H1 (cell line): Measurements from ENCODE around the gene TMC6. TPM values are rescaled to one million over a fixed set of nuclear protein-coding genes. Genes with fewer than 3 reads are reported as not detected.

Experiments used
- CTCF ChIA-PET: fragments of 300-600 bp; sonication (Branson Sonifier 250); formaldehyde crosslinking; loops from one replicate; lab custom pipeline; 2021; ENCODE audit not compliant: partially characterized antibody; lab: Charles Lee
- POLR2A ChIA-PET: fragments of 300-600 bp; sonication (Branson Sonifier 250); formaldehyde crosslinking; loops from one replicate; lab custom pipeline; 2021; ENCODE audit warnings: inconsistent platforms; ENCODE audit not compliant: partially characterized antibody; lab: Charles Lee
- DNase-seq, 2 experiments: peaks; one replicate each; pipeline versions ENCODE4 v3.0.0 to v3.0.0-alpha.2; 2010 to 2022; ENCODE audit warnings: low spot score in 2 of 2, low read depth in 1 of 2, mixed read lengths in 1 of 2
- FAIRE-seq: peaks from 2 replicates; lab custom pipeline; 2011; peaks lifted over from hg19 to GRCh38; lab: Jason Lieb, UNC
- H2AFZ ChIP-seq: 2 replicates; pipeline ENCODE4 v1.8.1; 2012; ENCODE audit warnings: low read length, inconsistent platforms
- H2AK5ac ChIP-seq: 2 replicates; pipeline ENCODE4 v1.6.1; 2013; ENCODE audit warnings: low read depth, low read length
- H2BK120ac ChIP-seq: replicated peaks from 2 replicates; pipeline ENCODE3; 2013; ENCODE audit warnings: low read depth, low read length, inconsistent platforms
- H2BK12ac ChIP-seq: 2 replicates; pipeline ENCODE4 v1.6.1; 2013; ENCODE audit warnings: low read depth, low read length
- H2BK15ac ChIP-seq: 2 replicates; pipeline ENCODE4 v1.6.1; 2013; ENCODE audit warnings: low read length
- H2BK20ac ChIP-seq: 2 replicates; pipeline ENCODE4 v1.6.1; 2013; ENCODE audit warnings: low read length
- H2BK5ac ChIP-seq: 2 replicates; pipeline ENCODE4 v1.6.1; 2013; ENCODE audit warnings: low read depth, low read length
- H3K14ac ChIP-seq: 2 replicates; pipeline ENCODE4 v1.6.1; 2013; ENCODE audit warnings: inconsistent platforms; ENCODE audit not compliant: insufficient read length
- H3K18ac ChIP-seq: 2 replicates; pipeline ENCODE4 v1.6.1; 2013; ENCODE audit warnings: low read length; ENCODE audit errors: extremely low read depth
- H3K23ac ChIP-seq: 2 replicates; pipeline ENCODE4 v1.6.1; 2013; ENCODE audit warnings: inconsistent platforms; ENCODE audit not compliant: insufficient read length
- H3K23me2 ChIP-seq: 2 replicates; pipeline ENCODE4 v1.6.1; 2013; ENCODE audit warnings: low read depth, low read length
- H3K27ac ChIP-seq: 2 replicates; pipeline ENCODE4 v1.6.1; 2011; ENCODE audit warnings: low read depth, low read length, inconsistent platforms
- H3K27me3 ChIP-seq, 4 experiments: replicated peaks in 1 of 4; 1 replicate in 1 of 4; 2 replicates in 3 of 4; pipeline versions ENCODE4 v1.6.1 to v1.8.1; 2011 to 2013; ENCODE audit warnings: low read length in 3 of 4, mild to moderate bottlenecking in 3 of 4, inconsistent platforms in 2 of 4, mixed read lengths in 2 of 4, moderate library complexity in 1 of 4; ENCODE audit not compliant: control insufficient read depth in 3 of 4, insufficient read depth in 3 of 4; ENCODE audit errors: extremely low read depth in 1 of 4
- H3K36me3 ChIP-seq, 4 experiments: 2 replicates each; pipeline versions ENCODE4 v1.6.1 to v1.8.1; 2011 to 2013; ENCODE audit warnings: mild to moderate bottlenecking in 4 of 4, low read length in 3 of 4, moderate library complexity in 2 of 4, control low read depth in 1 of 4, inconsistent platforms in 1 of 4; ENCODE audit not compliant: insufficient read depth in 4 of 4, control insufficient read depth in 2 of 4
- H3K4ac ChIP-seq: replicated peaks from 2 replicates; pipeline ENCODE3; 2013; ENCODE audit warnings: low read length, low read depth, mixed read lengths, inconsistent platforms; ENCODE audit not compliant: insufficient read length
- H3K4me1 ChIP-seq, 4 experiments: replicated peaks in 1 of 4; 1 replicate in 1 of 4; 2 replicates in 3 of 4; pipeline versions ENCODE4 v1.6.1 to v1.8.1; 2011 to 2013; ENCODE audit warnings: low read length in 3 of 4, inconsistent platforms in 2 of 4, mixed read lengths in 1 of 4; ENCODE audit not compliant: insufficient read depth in 4 of 4, control insufficient read depth in 3 of 4
- H3K4me2 ChIP-seq, 2 experiments: 2 replicates each; pipeline versions ENCODE4 v1.6.1 to v1.8.1; 2011 to 2013; ENCODE audit warnings: low read depth in 2 of 2, low read length in 2 of 2, control low read depth in 1 of 2, inconsistent platforms in 1 of 2, mild to moderate bottlenecking in 1 of 2; ENCODE audit not compliant: insufficient read depth in 1 of 2
- H3K4me3 ChIP-seq, 4 experiments: fragments of 200-600, 300-600 bp in 1 of 4; sonication (generic), shearing (Covaris generic), sonication (Bioruptor Twin) in 1 of 4; 2 replicates each; pipeline versions ENCODE4 v1.5.1 to v1.8.1; 2011 to 2016; ENCODE audit warnings: low read length in 4 of 4, low read depth in 3 of 4, control low read depth in 2 of 4, inconsistent platforms in 2 of 4, mild to moderate bottlenecking in 2 of 4, mixed read lengths in 1 of 4, moderate library complexity in 1 of 4; ENCODE audit not compliant: insufficient read depth in 2 of 4; ENCODE audit errors: extremely low read depth in 1 of 4
- H3K56ac ChIP-seq: replicated peaks from 2 replicates; pipeline ENCODE3; 2013; ENCODE audit warnings: low read depth, mild to moderate bottlenecking, mixed read lengths, low read length, inconsistent platforms; ENCODE audit not compliant: insufficient read length
- H3K79me1 ChIP-seq: 2 replicates; pipeline ENCODE4 v1.6.1; 2013; ENCODE audit warnings: low read depth, low read length, control low read depth
- H3K79me2 ChIP-seq, 2 experiments: 2 replicates each; pipeline versions ENCODE4 v1.6.1 to v1.8.1; 2012 to 2013; ENCODE audit warnings: low read length in 2 of 2, mild to moderate bottlenecking in 2 of 2, inconsistent platforms in 1 of 2; ENCODE audit not compliant: insufficient read depth in 2 of 2, control insufficient read depth in 1 of 2
- H3K9ac ChIP-seq, 4 experiments: replicated peaks in 1 of 4; 1 replicate in 1 of 4; 2 replicates in 3 of 4; pipeline versions ENCODE4 v1.6.1 to v1.8.1; 2011 to 2013; ENCODE audit warnings: low read depth in 3 of 4, low read length in 3 of 4, control low read depth in 2 of 4, mild to moderate bottlenecking in 2 of 4, moderate library complexity in 2 of 4, inconsistent platforms in 1 of 4; ENCODE audit errors: extremely low read depth in 1 of 4
- H3K9me3 ChIP-seq, 2 experiments: 2 replicates each; pipeline versions ENCODE4 v1.6.1 to v1.8.1; 2012 to 2013; ENCODE audit warnings: mild to moderate bottlenecking in 2 of 2, moderate library complexity in 2 of 2, control low read depth in 1 of 2, inconsistent platforms in 1 of 2, low read depth in 1 of 2, low read length in 1 of 2, mixed read lengths in 1 of 2; ENCODE audit not compliant: insufficient read depth in 2 of 2
- H4K20me1 ChIP-seq, 2 experiments: replicated peaks in 1 of 2; 2 replicates each; pipeline versions ENCODE3 to v1.8.1; 2011 to 2013; ENCODE audit warnings: inconsistent platforms in 2 of 2, low read length in 2 of 2, mild to moderate bottlenecking in 1 of 2; ENCODE audit not compliant: insufficient read depth in 2 of 2, control insufficient read depth in 1 of 2
- H4K5ac ChIP-seq: 2 replicates; pipeline ENCODE4 v1.6.1; 2013; ENCODE audit warnings: low read length, low read depth, mixed read lengths, inconsistent platforms; ENCODE audit not compliant: insufficient read length
- H4K8ac ChIP-seq: 2 replicates; pipeline ENCODE4 v1.8.0; 2013; ENCODE audit warnings: mild to moderate bottlenecking, moderate library complexity, low read length, inconsistent platforms; ENCODE audit not compliant: insufficient read depth; ENCODE audit errors: extremely low read depth
- H4K91ac ChIP-seq: replicated peaks from 2 replicates; pipeline ENCODE3; 2013; ENCODE audit warnings: low read length, mixed read lengths, inconsistent platforms; ENCODE audit not compliant: insufficient read length
- JUND ChIP-seq: IDR thresholded peaks from 2 replicates; pipeline ENCODE4 v1.6.1; 2011; ENCODE audit warnings: mild to moderate bottlenecking, improper control_type of control experiment, low read length
- RBBP5 ChIP-seq: IDR thresholded peaks from 2 replicates; pipeline ENCODE4 v1.7.1; 2012; ENCODE audit warnings: low read depth, mild to moderate bottlenecking, inconsistent platforms, low read length, moderate library complexity, borderline replicate concordance
- RXRA ChIP-seq: IDR thresholded peaks from 2 replicates; pipeline ENCODE4 v1.6.1; 2011; ENCODE audit warnings: low read depth, mild to moderate bottlenecking, low read length, moderate library complexity; ENCODE audit not compliant: insufficient read depth
- WGBS, 2 experiments: shearing (Covaris generic) in 1 of 2; methylation state at CpG; one replicate each; pipeline versions ENCODE4 v1.1.6 to v1.1.7; 2013 to 2015; ENCODE audit warnings: low lambda C conversion rate in 2 of 2, mixed read lengths in 2 of 2, inconsistent platforms in 1 of 2, low coverage in 1 of 2, missing lambda C conversion rate in 1 of 2; ENCODE audit not compliant: insufficient replicate concordance in 2 of 2, insufficient coverage in 1 of 2, insufficient read length in 1 of 2; ENCODE audit errors: extremely low coverage in 1 of 2, missing lambda C conversion rate in 1 of 2; 5-methylcytosine and 5-hydroxymethylcytosine counted together
- polyA plus RNA-seq, 7 experiments: library from polyadenylated mRNA; depleted of rRNA in 3 of 7; stranded (reverse) in 5 of 7; unstranded in 2 of 7; fragments of >200 nt in 5 of 7; fragments of 200-250 nt in 2 of 7; gene quantifications; 1 replicate in 5 of 7; 2 replicates in 1 of 7; 4 replicates in 1 of 7; pipeline versions ENCODE4 v1.2.1 to v1.2.3, GENCODE V29; 2011 to 2013; ENCODE audit warnings: missing spikeins in 2 of 7, mixed read lengths in 2 of 7
- total RNA-seq: library from RNA; stranded (reverse); fragmentation: NEBNext Ultra II Directional; extraction: Animal tissue kit (Norgen Biotek cat#: 25700); gene quantifications from 2 replicates; pipeline ENCODE4 v1.2.1, GENCODE V29; 2021
- TF ChIP-seq, protein P1 (sequence below): IDR thresholded peaks from 2 replicates; pipeline ENCODE4 v1.6.1; 2012; ENCODE audit warnings: low read length, inconsistent platforms

Gene TMC6
- total and polyA plus RNA-seq, 2 of the 8 experiments (the other 6 are each of a cell fraction or from before 2014, with no cell fraction given), result 39.4 to 77.6 TPM

DNA sequence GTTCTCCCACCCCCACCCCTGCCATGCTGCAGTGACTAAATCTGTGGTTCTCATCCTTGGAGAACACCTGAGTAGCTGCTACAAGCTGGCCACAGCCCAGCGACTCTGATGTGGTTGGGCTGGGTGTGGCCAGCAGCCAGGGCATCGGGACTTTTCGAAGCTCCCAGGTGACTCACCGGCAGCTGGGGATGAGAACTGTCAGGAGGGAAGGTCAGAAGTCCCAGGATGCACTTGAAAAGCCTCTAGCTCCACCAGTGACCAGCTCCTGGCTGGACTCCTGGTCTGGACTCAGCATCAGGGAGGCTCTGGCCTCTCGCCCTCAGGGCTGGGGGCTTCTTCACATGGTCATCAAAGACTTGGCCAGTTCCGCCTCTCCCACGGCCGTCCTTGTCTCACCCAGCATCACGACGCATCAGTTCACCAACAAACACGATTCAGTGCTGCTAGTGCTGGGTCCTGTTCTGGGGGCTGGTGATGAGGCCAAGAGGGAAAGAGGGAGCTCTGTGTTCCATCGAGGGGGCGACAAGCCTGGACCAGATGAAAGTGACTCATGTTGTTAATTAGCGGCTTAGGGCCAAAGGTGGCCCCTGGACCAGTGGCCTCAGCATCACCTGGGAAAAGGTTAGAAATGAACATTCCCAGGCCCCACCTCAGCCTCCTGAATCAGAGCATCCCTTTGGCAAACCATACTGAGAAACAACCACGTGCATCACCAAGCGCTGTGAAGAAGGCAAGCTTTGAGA is 13.7 kb upstream of the TMC6 start:
- H3K79me1 ChIP-seq, result no peaks in the 10 kb centered on the region
- no peak overlapping the region for H3K23ac ChIP-seq
- no peak overlapping the region for H4K5ac ChIP-seq
- no peak overlapping the region for H3K56ac ChIP-seq
- no peak overlapping the region for H3K27ac ChIP-seq
- H2BK5ac ChIP-seq, result no peak overlapping the region
- H3K4me1 ChIP-seq, result peaks cover 0 to 6% (median 5%) of the 10 kb centered on the region in 4 experiments; a peak in 3 of 7 replicates
- H3K9me3 ChIP-seq, result no peaks in the 10 kb centered on the region
- H4K20me1 ChIP-seq, result peaks cover 0 to 3% of the 10 kb centered on the region in 2 experiments
- H2BK120ac ChIP-seq, result no peak overlapping the region
- H2BK20ac ChIP-seq, result no peak overlapping the region
- H3K4me2 ChIP-seq, result no peak overlapping the region
- 90% methylated on average over 15 of the region's 16 CpGs; no CpG with 5 or more reads in 1 of the 2 experiments for WGBS, 2 experiments
- H4K91ac ChIP-seq, result no peak overlapping the region
- no peak for DNase-seq
- no peaks in the 10 kb centered on the region for H3K79me2 ChIP-seq
- H2BK12ac ChIP-seq, result no peak overlapping the region
- H3K18ac ChIP-seq, result no peak overlapping the region
- FAIRE-seq, result no peak
- no peak overlapping the region for H3K9ac ChIP-seq
- H2BK15ac ChIP-seq, result no peak overlapping the region
- peaks cover 2% of the 10 kb centered on the region; the same call in 1 of the 2 replicates for H3K23me2 ChIP-seq
- H2AK5ac ChIP-seq, result no peak overlapping the region
- 0 out of 7 replicates have a peak, but pooled peaks cover 0 to 2% (median 0%) of the 10 kb centered on the region in 4 experiments for H3K27me3 ChIP-seq
- no peak overlapping the region for H3K4ac ChIP-seq
- no peak overlapping the region for H2AFZ ChIP-seq
- CTCF ChIA-PET, result interaction anchor here (0.6 to 1.8 kb wide), 11 partner anchors 14 to 1557 kb away, joined by 3 to 14 read pairs (median 3); partner anchors contain the start of gene TMC6
- no peak overlapping the region for H3K4me3 ChIP-seq
- no peak overlapping the region for H3K14ac ChIP-seq
- H3K36me3 ChIP-seq, result no peaks in the 10 kb centered on the region
- TF ChIP-seq RXRA, result no peak
- TF ChIP-seq, protein P1, sequence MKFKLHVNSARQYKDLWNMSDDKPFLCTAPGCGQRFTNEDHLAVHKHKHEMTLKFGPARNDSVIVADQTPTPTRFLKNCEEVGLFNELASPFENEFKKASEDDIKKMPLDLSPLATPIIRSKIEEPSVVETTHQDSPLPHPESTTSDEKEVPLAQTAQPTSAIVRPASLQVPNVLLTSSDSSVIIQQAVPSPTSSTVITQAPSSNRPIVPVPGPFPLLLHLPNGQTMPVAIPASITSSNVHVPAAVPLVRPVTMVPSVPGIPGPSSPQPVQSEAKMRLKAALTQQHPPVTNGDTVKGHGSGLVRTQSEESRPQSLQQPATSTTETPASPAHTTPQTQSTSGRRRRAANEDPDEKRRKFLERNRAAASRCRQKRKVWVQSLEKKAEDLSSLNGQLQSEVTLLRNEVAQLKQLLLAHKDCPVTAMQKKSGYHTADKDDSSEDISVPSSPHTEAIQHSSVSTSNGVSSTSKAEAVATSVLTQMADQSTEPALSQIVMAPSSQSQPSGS, result no peak
- no peak for TF ChIP-seq JUND
- TF ChIP-seq RBBP5, result no peak
- TF ChIP-seq, all 59 proteins: peak for 0
- POLR2A ChIA-PET, result interaction anchor here (0.9 to 6.2 kb wide), 7 partner anchors 10 to 84 kb away, joined by 3 to 40 read pairs (median 4); partner anchors contain the start of genes AFMID, TK1 and TMC6
- no peak overlapping the region; the same call in 1 of the 2 replicates for H4K8ac ChIP-seq
